ENCODE results near the gene KLHL26. TPM values are rescaled to one million over a fixed set of nuclear protein-coding genes. Genes with fewer than 3 reads are reported as not detected.

Gene KLHL26
- total RNA-seq, 4 donors from 2014 or later = 7.9 to 23.2 (median 18.2) TPM

GRCh38 chr19:18710996-18711751 lies 74.3 kb downstream of the KLHL26 start:
- H3K4me3 ChIP-seq (ENCODE audit: low read depth, poor library complexity, severe bottlenecking) = no peak overlapping the region
- no peak for DNase-seq (ENCODE audit: low spot score in 2 of 2)
- intact Hi-C loops (cut with DNase I; ENCODE audit: low total_unique reads) = no loop called here
- TF ChIP-seq CTCF (IDR thresholded peaks at IDR 0.05) (no peak), POLR2A (IDR thresholded peaks at IDR 0.05) (no peak)
- 72 to 74% methylated on average over 28 of the region's 28 CpGs for WGBS, 2 donors

GRCh38 chr19:18711893-18712292 lies 75.1 kb downstream of the KLHL26 start:
- intact Hi-C loops (cut with DNase I; ENCODE audit: low total_unique reads) = no loop called here
- TF ChIP-seq CTCF (IDR thresholded peaks at IDR 0.05) (no peak), POLR2A (IDR thresholded peaks at IDR 0.05) (no peak)
- no peak for DNase-seq (ENCODE audit: low spot score in 2 of 2)
- WGBS, 2 donors = 89 to 92% methylated on average over 3 of the region's 3 CpGs
- H3K4me3 ChIP-seq (ENCODE audit: low read depth, poor library complexity, severe bottlenecking) = no peak overlapping the region

- WGBS, 2 donors = 69 to 86% methylated on average over 5 of the region's 5 CpGs
- DNase-seq (ENCODE audit: low spot score in 2 of 2) = no peak
- intact Hi-C loops (cut with DNase I; ENCODE audit: low total_unique reads) = no loop called here
- TF ChIP-seq CTCF (IDR thresholded peaks at IDR 0.05) (no peak), POLR2A (IDR thresholded peaks at IDR 0.05) (no peak)
- no peak overlapping the region for H3K4me3 ChIP-seq (ENCODE audit: low read depth, poor library complexity, severe bottlenecking)
These were observed 76.2 kb downstream of the KLHL26 start for GRCh38 chr19:18712981-18713380.

- intact Hi-C loops (cut with DNase I; ENCODE audit: low total_unique reads) = no loop called here
- 95% methylated on average over 18 of the region's 18 CpGs for WGBS, 2 donors
- TF ChIP-seq POLR2A (IDR thresholded peaks at IDR 0.05) (no peak), CTCF (IDR thresholded peaks at IDR 0.05) (no peak)
- H3K4me3 ChIP-seq (ENCODE audit: low read depth, poor library complexity, severe bottlenecking) = no peak overlapping the region
- no peak for DNase-seq (ENCODE audit: low spot score in 2 of 2)
These were observed 76.8 kb downstream of the KLHL26 start for GRCh38 chr19:18713550-18714117.

GRCh38 chr19:18715416-18715815 lies 78.6 kb downstream of the KLHL26 start:
- 90% methylated on average over 5 of the region's 5 CpGs for WGBS, 2 donors
- intact Hi-C loops (cut with DNase I; ENCODE audit: low total_unique reads) = no loop called here
- TF ChIP-seq CTCF (IDR thresholded peaks at IDR 0.05) (no peak), POLR2A (IDR thresholded peaks at IDR 0.05) (no peak)
- H3K4me3 ChIP-seq (ENCODE audit: low read depth, poor library complexity, severe bottlenecking) = no peak overlapping the region
- DNase-seq (ENCODE audit: low spot score in 2 of 2) = no peak
